K562 (cell line): ENCODE results near the gene FAM24B. TPM values are rescaled to one million over a fixed set of nuclear protein-coding genes. Genes with fewer than 3 reads are reported as not detected.

ENCODE experiments used
- ATAC-seq: fragments of 200-7000 bp; cut with Tn5 transposase; 3 replicates; pipeline ENCODE4 v1.9.1; 2020; ENCODE audit warnings: moderate library complexity
- BruUV-seq: library from RNA; stranded (reverse); fragments of 400-500 nt; replicated peaks from 2 replicates; lab custom pipeline; 2021; lab: Mats Ljungman, UMichigan
- CTCF ChIA-PET: fragments of 300-600 bp; formaldehyde crosslinking; extraction: SDS; loops from one replicate; lab custom pipeline; 2021; ENCODE audit warnings: low intra/inter-chr PET ratio; lab: Yijun Ruan, JAX
- POLR2A ChIA-PET: fragments of 300-600, 350-650 bp; sonication (Branson Sonifier 250); formaldehyde crosslinking; extraction: SDS; loops from one replicate; lab custom pipeline; 2021; ENCODE audit warnings: antibody characterized with exemption, inconsistent platforms; lab: Yijun Ruan, JAX
- DNase-seq, 4 experiments: peaks; one replicate each; pipeline versions ENCODE4 v3.0.0 to v3.0.0-alpha.2; 2011 to 2018; ENCODE audit warnings: low spot score in 3 of 4, mixed read lengths in 3 of 4; ENCODE audit errors: extremely low read depth in 1 of 4
- FAIRE-seq: peaks from 2 replicates; lab custom pipeline; 2011; peaks lifted over from hg19 to GRCh38; lab: Jason Lieb, UNC
- H2AFZ ChIP-seq: 2 replicates; pipeline ENCODE4 v1.6.0; 2011; ENCODE audit warnings: low read depth, low read length, control low read depth, inconsistent platforms
- H3K27ac ChIP-seq: fragments of 200-600 bp; 3 replicates; pipeline ENCODE4 v1.8.0; 2011; ENCODE audit warnings: low read depth, mild to moderate bottlenecking, control low read depth, inconsistent platforms, low read length, moderate library complexity, mixed read lengths; ENCODE audit errors: extremely low read depth
- H3K27me3 ChIP-seq, 2 experiments: fragments of 300-600 bp in 1 of 2; 2 replicates in 1 of 2; 3 replicates in 1 of 2; pipeline versions ENCODE4 v1.6.0 to v1.8.0; 2011; ENCODE audit warnings: inconsistent platforms in 2 of 2, low read length in 2 of 2, mild to moderate bottlenecking in 1 of 2, mixed read lengths in 1 of 2, moderate library complexity in 1 of 2; ENCODE audit not compliant: control insufficient read depth in 2 of 2, insufficient read depth in 2 of 2
- H3K36me3 ChIP-seq: fragments of 300-600 bp; 3 replicates; pipeline ENCODE4 v1.8.0; 2011; ENCODE audit warnings: mild to moderate bottlenecking, low read length, inconsistent platforms; ENCODE audit not compliant: control insufficient read depth, insufficient read depth
- H3K4me1 ChIP-seq, 2 experiments: fragments of 200-600 bp in 1 of 2; replicated peaks in 1 of 2; 2 replicates in 1 of 2; 3 replicates in 1 of 2; pipeline versions ENCODE4 v1.5.1 to v1.8.0; 2011; ENCODE audit warnings: inconsistent platforms in 2 of 2, low read length in 2 of 2, mild to moderate bottlenecking in 1 of 2, mixed read lengths in 1 of 2, moderate library complexity in 1 of 2; ENCODE audit not compliant: control insufficient read depth in 2 of 2, insufficient read depth in 2 of 2
- H3K4me2 ChIP-seq: 2 replicates; pipeline ENCODE4 v1.6.1; 2011; ENCODE audit warnings: low read length, control low read depth, inconsistent platforms, mixed read lengths; ENCODE audit not compliant: insufficient read depth
- H3K4me3 ChIP-seq: fragments of 200-600 bp; sonication (generic), shearing (Covaris generic); 2 replicates; pipeline ENCODE4 v1.5.1; 2016; ENCODE audit warnings: control low read depth, inconsistent platforms
- H3K79me2 ChIP-seq: fragments of 200-600 bp; 3 replicates; pipeline ENCODE4 v1.8.0; 2011; ENCODE audit warnings: low read length, inconsistent platforms; ENCODE audit not compliant: control insufficient read depth, insufficient read depth
- H3K9ac ChIP-seq, 2 experiments: 2 replicates each; pipeline versions ENCODE4 v1.6.0 to v1.6.1; 2011; ENCODE audit warnings: low read depth in 2 of 2, low read length in 2 of 2, control low read depth in 1 of 2, inconsistent platforms in 1 of 2, mild to moderate bottlenecking in 1 of 2, mixed read lengths in 1 of 2; ENCODE audit not compliant: insufficient read depth in 1 of 2
- H3K9me1 ChIP-seq: one replicate; pipeline ENCODE4 v1.6.0; 2011; ENCODE audit warnings: inconsistent platforms, mild to moderate bottlenecking, low read length, moderate library complexity; ENCODE audit not compliant: control insufficient read depth, insufficient read depth
- H3K9me3 ChIP-seq: replicated peaks from 2 replicates; pipeline ENCODE4 v1.5.1; 2011; ENCODE audit warnings: low read depth, low read length, inconsistent platforms; ENCODE audit not compliant: control insufficient read depth, insufficient read depth
- H4K20me1 ChIP-seq: replicated peaks from 2 replicates; pipeline ENCODE4 v1.6.1; 2011; ENCODE audit warnings: low read length, inconsistent platforms, mixed read lengths; ENCODE audit not compliant: control insufficient read depth, insufficient read depth
- CREB1 ChIP-seq, 2 experiments: sonication (generic) in 1 of 2; formaldehyde crosslinking in 1 of 2; IDR thresholded peaks; 2 replicates each; pipeline versions ENCODE4 v1.6.1 to v1.8.0; 2012 to 2022; ENCODE audit warnings: inconsistent platforms in 1 of 2, mild to moderate bottlenecking in 1 of 2, missing genetic modification reagents in 1 of 2, moderate library complexity in 1 of 2
- FOXA3 ChIP-seq, 2 experiments: fragments of 450-650 bp in 1 of 2; sonication (generic) in 1 of 2; formaldehyde crosslinking; IDR thresholded peaks in 1 of 2; conservative IDR thresholded peaks in 1 of 2; 2 replicates each; pipeline versions ENCODE4 v1.4.0 to v1.8.0; 2020 to 2022; ENCODE audit warnings: mild to moderate bottlenecking in 2 of 2, missing genetic modification reagents in 1 of 2
- MIER1 ChIP-seq: fragments of 450-650 bp; IDR thresholded peaks from 2 replicates; pipeline ENCODE4 v1.6.1; 2016; ENCODE audit warnings: antibody characterized with exemption, mild to moderate bottlenecking, low read depth
- TCF3 ChIP-seq: sonication (generic); formaldehyde crosslinking; IDR thresholded peaks from 2 replicates; pipeline ENCODE4 v1.4.0; 2020; ENCODE audit warnings: mild to moderate bottlenecking, missing genetic modification reagents
- ZNF12 ChIP-seq: sonication (generic); formaldehyde crosslinking; IDR thresholded peaks from 2 replicates; pipeline ENCODE4 v1.4.0; 2020; ENCODE audit warnings: mild to moderate bottlenecking, missing genetic modification reagents
- ZNF3 ChIP-seq: fragments of 250-450 bp; sonication (Bioruptor Pico); IDR thresholded peaks from 2 replicates; pipeline ENCODE4 v1.5.0; 2021; ENCODE audit warnings: mild to moderate bottlenecking, moderate library complexity
- WGBS: fragments of 100-300 bp; shearing (Covaris generic); methylation state at CpG from one replicate; pipeline ENCODE4 v1.1.6; 2016; ENCODE audit warnings: low coverage, mixed read lengths; ENCODE audit not compliant: insufficient coverage; ENCODE audit errors: missing lambda C conversion rate; 5-methylcytosine and 5-hydroxymethylcytosine counted together
- in situ Hi-C: fragments of 300-500 bp; cut with MboI; formaldehyde crosslinking; loops from 4 replicates; pipeline ENCODE4 v1.15.0; 2018; ENCODE audit warnings: inconsistent platforms, mixed read lengths
- intact Hi-C: fragments of 100-400 bp; cut with micrococcal nuclease; formaldehyde crosslinking; loops from 2 replicates; pipeline ENCODE4 v1.14.2; 2022
- polyA plus RNA-seq, 8 experiments: library from polyadenylated mRNA; depleted of rRNA in 4 of 8; stranded (reverse) in 5 of 8; unstranded in 3 of 8; fragments of >200 nt; fragmentation: Nextera tagmentation in 2 of 8; fragmentation: Illumina TruSeq in 1 of 8; extraction: Ambion mirVana in 2 of 8; extraction: Trizol in 1 of 8; gene quantifications; 2 replicates each; pipeline versions ENCODE4 v1.2.1 to v1.2.3, GENCODE V29; 2011 to 2014; ENCODE audit warnings: inconsistent platforms in 1 of 8, missing spikeins in 1 of 8
- total RNA-seq, 7 experiments: library from RNA; depleted of rRNA in 6 of 7; stranded (reverse); fragments of >200 nt in 6 of 7; fragmentation: Illumina TruSeq in 2 of 7; extraction: Trizol in 2 of 7; gene quantifications; 2 replicates each; pipeline versions ENCODE4 v1.2.1 to v1.2.3, GENCODE V29; 2011 to 2021; ENCODE audit warnings: low replicate concordance in 1 of 7
- TF ChIP-seq, protein P1 (sequence below): sonication (generic); formaldehyde crosslinking; IDR thresholded peaks from 2 replicates; pipeline ENCODE4 v1.8.0; 2022; ENCODE audit warnings: mild to moderate bottlenecking, missing genetic modification reagents, borderline replicate concordance

The FAM24B gene
- total and polyA plus RNA-seq, 9 of the 15 experiments (the other 6 are each of a cell fraction or from before 2014, with no cell fraction given): 6.0 to 19.6 (median 9.2) TPM

DNA sequence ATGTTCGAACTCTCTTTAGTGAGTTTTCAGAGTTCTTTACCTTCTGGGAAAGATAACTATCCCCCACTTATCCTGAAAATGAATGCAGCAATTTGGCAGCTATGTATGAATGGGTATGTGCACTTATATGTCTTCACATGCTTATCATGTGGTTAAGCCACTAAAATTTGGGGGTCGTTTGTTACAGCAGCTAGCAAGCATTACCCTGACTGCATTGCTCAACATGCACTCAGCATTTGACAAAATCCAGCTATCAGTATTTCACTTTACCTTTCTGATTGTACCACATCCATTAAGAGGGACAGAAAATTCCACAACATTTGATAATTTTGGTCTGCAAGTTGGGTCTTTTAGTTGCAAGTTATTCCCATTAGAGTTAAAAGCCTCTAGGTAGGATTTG is 43.5 kb downstream of the FAM24B start:
- ChIA-PET CTCF (no interaction called here), POLR2A (no interaction called here)
- no peak overlapping the region for H2AFZ ChIP-seq
- H3K79me2 ChIP-seq: no peaks in the 10 kb centered on the region
- H3K9me3 ChIP-seq: no peaks in the 10 kb centered on the region
- FAIRE-seq: no peak
- no peak for DNase-seq
- no peaks in the 10 kb centered on the region; a peak in 1 of 5 replicates for H3K4me1 ChIP-seq
- H3K36me3 ChIP-seq: peaks cover 19% of the 10 kb centered on the region; the same call in 2 of the 3 replicates
- ATAC-seq: no peak
- H3K9ac ChIP-seq: no peak overlapping the region
- no peaks in the 10 kb centered on the region for H3K9me1 ChIP-seq
- no peak for TF ChIP-seq MIER1
- TF ChIP-seq CREB1 (IDR thresholded peaks at IDR 0.05): no peak
- no peak for TF ChIP-seq CREB1 (CRISPR knock-in tag; IDR thresholded peaks at IDR 0.05)
- peak; percentile 89 for TF ChIP-seq ZNF12 (CRISPR knock-in tag)
- no peak for TF ChIP-seq TCF3 (CRISPR knock-in tag)
- no peak for TF ChIP-seq ZNF3 (CRISPR knock-in tag)
- TF ChIP-seq, protein P1, sequence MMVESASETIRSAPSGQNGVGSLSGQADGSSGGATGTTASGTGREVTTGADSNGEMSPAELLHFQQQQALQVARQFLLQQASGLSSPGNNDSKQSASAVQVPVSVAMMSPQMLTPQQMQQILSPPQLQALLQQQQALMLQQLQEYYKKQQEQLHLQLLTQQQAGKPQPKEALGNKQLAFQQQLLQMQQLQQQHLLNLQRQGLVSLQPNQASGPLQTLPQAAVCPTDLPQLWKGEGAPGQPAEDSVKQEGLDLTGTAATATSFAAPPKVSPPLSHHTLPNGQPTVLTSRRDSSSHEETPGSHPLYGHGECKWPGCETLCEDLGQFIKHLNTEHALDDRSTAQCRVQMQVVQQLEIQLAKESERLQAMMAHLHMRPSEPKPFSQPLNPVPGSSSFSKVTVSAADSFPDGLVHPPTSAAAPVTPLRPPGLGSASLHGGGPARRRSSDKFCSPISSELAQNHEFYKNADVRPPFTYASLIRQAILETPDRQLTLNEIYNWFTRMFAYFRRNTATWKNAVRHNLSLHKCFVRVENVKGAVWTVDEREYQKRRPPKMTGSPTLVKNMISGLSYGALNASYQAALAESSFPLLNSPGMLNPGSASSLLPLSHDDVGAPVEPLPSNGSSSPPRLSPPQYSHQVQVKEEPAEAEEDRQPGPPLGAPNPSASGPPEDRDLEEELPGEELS (CRISPR knock-in tag): no peak
- TF ChIP-seq FOXA3 (CRISPR knock-in tag; conservative IDR thresholded peaks at IDR 0.05 in 1 of 2, IDR thresholded peaks at IDR 0.05 in 1 of 2): no peak
- WGBS: 54% methylated on average over 2 of the region's 2 CpGs
- no TSS peak for BruUV-seq
- no peak overlapping the region for H3K4me3 ChIP-seq
- no peaks in the 10 kb centered on the region for H3K27me3 ChIP-seq
- no peak overlapping the region for H3K27ac ChIP-seq
- H3K4me2 ChIP-seq: no peak overlapping the region
- no peaks in the 10 kb centered on the region for H4K20me1 ChIP-seq
- in situ Hi-C loops (no loop called here), intact Hi-C loops (no loop called here)
